D721Med (cell line): Measurements from ENCODE around the gene LETM1.

Experiments used
- DNase-seq: peaks from one replicate; pipeline ENCODE4 v3.0.0; 2011; ENCODE audit warnings: low spot score; ENCODE audit not compliant: insufficient read length
- FAIRE-seq: peaks from 2 replicates; lab custom pipeline; 2011; peaks lifted over from hg19 to GRCh38; lab: Jason Lieb, UNC
- TF ChIP-seq, protein P1 (sequence below): IDR thresholded peaks from 2 replicates; pipeline ENCODE4 v1.5.1; 2012; ENCODE audit warnings: mild to moderate bottlenecking, control low read depth; ENCODE audit not compliant: insufficient read depth; ENCODE audit errors: missing control alignments

Gene LETM1

DNA sequence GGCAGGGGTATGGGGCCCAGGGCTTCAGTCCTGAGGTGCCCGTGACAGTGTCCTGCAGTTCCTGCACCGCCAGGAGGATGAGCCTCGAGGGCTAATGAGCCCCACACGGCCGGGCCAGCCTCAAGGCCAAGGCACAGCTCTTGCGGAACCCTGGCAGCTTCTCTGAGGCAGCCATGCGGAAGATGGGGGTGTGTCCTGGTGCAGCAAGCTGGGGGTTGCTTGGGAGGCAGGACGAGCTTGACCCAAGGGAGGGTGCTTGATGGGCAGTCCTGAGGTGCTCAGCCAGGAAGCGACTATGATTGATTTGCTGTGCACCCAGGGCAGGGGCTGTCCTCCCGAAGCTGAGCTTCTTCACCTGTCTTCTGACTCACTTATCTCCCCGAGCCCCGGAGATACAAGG is 72.0 kb downstream of the LETM1 start:
- TF ChIP-seq, protein P1, sequence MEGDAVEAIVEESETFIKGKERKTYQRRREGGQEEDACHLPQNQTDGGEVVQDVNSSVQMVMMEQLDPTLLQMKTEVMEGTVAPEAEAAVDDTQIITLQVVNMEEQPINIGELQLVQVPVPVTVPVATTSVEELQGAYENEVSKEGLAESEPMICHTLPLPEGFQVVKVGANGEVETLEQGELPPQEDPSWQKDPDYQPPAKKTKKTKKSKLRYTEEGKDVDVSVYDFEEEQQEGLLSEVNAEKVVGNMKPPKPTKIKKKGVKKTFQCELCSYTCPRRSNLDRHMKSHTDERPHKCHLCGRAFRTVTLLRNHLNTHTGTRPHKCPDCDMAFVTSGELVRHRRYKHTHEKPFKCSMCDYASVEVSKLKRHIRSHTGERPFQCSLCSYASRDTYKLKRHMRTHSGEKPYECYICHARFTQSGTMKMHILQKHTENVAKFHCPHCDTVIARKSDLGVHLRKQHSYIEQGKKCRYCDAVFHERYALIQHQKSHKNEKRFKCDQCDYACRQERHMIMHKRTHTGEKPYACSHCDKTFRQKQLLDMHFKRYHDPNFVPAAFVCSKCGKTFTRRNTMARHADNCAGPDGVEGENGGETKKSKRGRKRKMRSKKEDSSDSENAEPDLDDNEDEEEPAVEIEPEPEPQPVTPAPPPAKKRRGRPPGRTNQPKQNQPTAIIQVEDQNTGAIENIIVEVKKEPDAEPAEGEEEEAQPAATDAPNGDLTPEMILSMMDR, result no peak
- DNase-seq (no peak), FAIRE-seq (no peak)

DNA sequence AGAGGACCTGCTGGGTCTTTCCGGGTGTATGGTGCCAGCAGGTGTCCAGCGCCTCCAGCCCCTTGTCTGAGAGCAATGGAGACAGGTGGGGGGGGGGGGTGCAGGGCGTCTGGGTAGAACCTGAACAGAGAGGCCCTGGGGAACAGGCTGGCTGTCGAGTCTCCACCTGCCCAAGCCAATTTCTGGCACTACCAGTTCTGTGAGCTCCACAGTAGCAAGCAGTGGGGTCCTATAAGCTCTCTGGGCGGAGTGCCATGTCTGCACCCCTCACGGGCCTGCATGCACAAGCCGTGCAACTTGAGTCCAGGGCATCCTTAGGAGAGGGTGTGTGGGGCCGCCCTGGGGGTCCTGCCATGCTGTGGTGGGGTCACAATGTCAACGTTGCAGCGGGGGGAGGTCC is 72.9 kb downstream of the LETM1 start:
- TF ChIP-seq, protein P1, result no peak

DNA sequence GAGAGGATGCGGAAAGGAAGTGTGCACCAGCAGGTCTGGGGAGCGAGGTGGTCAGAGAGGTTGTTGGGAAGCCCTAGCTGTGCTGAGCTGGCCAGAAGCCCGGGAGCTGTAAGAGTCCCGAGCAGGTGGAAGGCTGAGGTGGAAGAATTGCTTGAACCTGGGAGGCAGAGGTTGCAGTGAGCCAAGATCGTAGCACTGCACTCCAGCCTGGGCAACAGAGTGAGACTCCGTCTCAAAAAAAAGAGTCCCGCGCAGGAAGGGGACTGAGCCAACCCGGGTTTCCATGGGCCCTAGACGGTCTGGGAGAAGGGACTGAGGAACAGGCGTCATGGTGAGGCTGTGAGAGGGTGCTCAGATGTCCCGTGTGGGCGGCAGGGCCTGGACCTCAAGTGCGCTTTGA is 75.5 kb downstream of the LETM1 start:
- FAIRE-seq (no peak), DNase-seq (no peak)
- TF ChIP-seq, protein P1, result no peak

More for the DNA sequence above, 72.9 kb downstream of the LETM1 start:
- DNase-seq (no peak), FAIRE-seq (no peak)

DNA sequence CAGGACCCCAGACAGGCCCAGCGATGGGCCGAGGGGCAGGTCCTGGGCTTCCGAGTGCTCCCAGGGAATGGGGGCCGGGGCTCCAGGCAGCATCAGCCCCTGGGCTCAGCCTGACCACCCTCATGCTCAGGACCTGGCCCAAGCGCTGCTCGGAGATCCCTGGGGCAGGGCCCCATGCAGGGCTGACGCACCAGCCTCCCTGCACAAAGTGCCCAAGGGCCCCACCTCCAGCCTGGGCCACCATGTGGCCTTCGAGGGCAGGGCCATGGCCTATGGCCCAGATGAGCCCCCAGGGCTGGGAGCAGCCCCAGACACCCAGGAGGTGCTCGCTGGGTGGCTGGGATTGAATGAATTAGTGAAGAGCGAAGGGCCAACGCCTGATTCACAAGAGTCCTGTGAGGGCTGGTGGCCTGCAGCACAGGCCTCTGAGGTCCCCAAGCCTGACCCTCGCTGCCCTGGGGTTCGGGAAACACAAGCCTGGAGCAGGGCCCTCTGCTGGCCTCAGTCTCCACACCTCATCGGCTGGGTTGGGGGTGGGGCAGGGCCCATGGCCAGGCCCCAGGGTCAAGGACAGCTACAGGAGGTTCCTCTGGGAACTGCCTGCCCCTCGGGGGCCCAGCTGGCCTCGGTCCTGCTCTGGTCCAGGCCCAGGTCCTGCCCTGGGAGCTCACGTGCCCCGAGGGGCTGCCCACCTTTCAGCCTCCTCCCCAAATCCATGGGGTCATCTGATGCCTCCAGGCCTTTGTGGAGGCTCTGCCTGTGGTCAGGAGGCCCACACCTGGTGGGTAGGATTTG is 76.2 kb downstream of the LETM1 start:
- DNase-seq (no peak), FAIRE-seq (no peak)
- TF ChIP-seq, protein P1, result no peak

DNA sequence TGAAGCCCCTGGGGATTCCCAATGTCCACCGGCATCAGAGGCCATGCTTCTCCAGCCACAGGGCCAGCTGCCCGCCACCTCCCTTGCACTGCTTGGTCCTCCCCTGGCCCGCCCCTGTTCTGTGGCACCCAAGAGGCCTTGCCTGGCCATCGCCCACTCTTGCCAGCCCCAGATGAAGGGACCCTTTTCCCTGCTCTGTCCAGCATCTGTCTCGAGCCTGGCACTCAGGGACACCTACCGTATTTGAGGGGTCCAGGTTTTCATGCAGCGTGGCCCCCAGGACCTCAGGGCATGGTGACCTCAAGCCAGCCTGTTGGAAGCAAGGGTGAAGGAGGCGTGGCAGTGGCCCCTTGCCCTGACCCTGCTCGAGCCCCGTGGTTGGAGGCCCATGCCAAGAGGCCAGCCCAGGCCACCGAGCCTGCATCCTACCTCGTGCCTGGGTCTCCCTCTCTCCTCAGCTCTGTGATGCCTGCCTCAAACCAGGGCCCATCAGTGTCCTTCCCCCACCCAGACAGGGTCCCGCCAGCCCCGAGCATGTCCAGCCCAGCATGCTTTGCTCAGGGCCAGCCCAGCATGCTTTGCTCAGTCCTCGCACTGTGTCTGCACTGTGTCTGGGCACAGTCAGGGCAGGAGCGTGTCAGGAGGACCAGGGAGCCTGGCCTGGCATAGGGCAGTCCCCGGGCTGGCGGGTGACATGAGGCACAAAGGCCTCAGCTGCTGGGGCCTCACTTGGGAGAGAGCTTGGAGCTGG is 77.1 kb downstream of the LETM1 start:
- TF ChIP-seq, protein P1, result no peak
- DNase-seq (no peak), FAIRE-seq (no peak)

DNA sequence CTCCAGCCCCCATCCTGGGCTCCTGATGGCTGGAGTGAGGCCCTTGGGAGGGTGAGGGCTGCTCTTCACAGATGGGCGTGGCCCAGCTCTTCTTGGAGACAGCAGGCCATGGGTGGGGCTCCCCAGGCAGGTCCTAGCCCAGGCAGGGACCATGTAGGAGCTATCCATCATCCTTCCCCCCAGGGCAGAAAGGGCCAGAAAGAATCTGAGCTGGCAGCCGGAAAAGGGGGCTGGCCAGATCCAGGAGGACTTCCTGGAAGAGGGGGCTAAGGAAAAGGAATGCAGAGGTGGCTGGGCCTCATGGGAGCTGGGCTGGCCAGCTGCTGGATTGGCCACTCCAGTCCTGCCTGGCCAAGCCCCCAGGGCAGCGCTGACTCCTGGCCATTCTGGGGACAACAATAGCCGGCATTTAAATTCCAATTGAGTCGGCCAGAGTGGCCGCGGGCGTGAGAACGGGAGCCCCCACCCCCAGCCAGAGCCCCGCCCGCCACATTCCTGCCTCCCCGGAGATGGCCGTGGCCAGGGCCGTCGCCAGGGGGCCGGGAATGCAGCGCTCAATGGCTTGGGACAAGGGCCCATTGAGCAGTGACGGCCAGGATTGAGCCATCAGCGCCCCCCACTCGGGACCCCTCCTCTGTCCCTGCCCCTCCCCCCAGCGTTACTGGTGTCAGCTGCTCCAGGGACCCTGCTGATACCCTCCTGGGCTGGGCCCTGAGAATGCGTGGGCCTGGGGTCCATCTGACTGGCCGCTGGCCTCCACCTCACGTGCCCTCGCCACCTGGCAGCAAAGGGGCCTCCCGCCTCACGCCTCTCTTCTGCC is 77.9 kb downstream of the LETM1 start:
- TF ChIP-seq, protein P1, result no peak
- DNase-seq (no peak), FAIRE-seq (no peak)
